Glomerular visceral epithelial cell (primary cell): ENCODE data around the gene ZMYND12.

ENCODE experiments used
- DNase-seq: peaks from one replicate; pipeline ENCODE4 v3.0.0-alpha.2; 2016; ENCODE audit errors: extremely low spot score

ZMYND12 gene

DNA sequence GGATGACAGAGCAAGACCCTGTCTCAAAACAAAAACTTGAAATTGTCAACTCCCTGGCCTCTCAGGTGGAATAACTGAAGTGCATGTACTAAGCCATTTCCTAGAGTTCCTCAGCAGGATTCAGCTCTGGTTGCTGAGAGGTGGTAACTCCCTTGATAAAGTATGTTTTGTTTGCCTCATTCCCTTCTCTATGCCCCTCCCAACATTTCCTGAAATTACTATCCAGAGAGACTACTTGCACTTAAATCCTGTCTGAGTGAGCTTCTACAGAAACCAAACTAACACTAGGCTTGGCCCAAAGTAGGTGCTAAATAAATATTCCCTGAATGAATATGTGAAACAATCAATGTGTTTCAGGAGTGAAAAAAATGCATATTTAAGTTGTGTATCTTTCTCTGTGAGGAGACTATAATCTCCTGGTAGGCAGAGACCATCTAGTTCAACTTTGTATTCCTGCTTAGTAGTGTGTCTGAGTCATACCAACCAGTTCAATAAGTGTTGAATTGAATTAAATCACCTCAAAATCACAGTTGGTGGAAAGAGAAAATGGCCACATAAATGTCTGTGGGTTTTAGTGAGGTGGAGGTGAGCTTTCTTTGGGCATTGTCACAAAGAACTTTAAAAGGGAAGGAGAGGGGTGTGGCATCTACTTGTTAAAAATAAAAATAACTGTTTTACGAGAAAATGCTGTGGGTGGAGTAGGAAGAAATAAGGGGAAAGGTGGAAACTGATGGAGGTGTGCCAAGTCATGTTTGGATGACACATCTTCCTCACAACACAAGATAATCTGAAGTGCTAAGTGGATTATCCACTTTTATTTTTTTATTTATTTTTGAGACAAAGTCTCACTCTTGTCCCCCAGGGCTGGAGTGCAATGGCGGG lies 62.6 kb downstream of the ZMYND12 start:
- DNase-seq, result no peak

DNA sequence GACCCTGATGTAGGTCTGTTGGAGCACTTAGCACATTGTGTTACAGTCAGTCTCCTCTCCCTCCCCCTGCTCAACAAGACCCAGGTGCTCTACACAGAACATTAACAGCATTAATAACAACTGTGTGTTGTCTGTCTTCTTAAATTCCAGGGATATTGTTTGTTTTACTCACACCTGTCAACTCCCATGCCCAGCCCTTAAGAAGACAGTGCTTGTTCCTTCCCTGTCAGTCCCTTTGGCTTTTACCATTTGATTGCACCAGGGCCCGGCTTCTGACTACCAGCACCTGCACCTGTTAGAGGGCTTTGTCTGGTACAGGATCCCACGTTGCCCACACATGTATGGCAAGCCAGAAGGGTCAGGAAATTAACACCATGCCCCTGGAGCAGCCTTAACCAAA lies 63.6 kb downstream of the ZMYND12 start:
- DNase-seq, result no peak

GRCh38 chr1:42386051-42386450 lies 69.8 kb downstream of the ZMYND12 start:
- no peak for DNase-seq

DNA sequence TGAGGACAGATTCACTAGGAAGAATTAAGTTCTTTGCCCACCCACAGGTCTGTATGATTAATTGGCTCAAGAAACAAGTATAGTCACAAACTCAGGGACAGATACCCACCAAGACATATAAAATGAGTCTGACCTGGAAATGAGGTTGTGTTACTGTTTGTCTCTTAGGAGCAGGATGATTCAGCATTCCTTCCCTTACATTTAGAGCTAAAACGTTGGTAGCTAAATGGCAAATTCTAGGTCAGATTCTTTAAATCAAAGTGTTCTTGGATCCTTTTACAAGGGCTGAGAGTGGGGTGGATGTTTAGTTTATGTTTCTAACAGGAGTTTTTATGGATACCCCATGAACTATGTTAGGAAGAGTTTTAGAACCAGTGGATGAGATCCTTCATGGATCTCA lies 70.5 kb downstream of the ZMYND12 start:
- DNase-seq, result no peak

DNA sequence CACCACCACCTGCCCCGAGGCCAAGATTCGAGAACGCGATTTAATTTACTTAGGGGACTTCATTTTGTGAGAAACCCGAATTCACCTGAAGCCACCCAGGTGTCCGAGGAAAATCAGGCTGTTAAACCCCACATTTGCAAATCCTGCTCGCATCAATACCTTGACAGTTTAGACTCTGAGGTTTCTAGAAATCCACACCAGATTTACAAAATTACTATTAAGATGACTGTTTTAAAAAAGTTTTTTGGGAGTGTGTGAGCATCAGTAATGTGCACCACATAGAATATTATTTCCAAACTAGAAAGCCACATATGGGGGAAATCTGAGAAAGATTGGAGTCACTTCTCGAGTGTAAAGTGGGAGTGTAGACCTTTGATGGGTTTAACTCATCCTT lies 74.5 kb downstream of the ZMYND12 start:
- no peak for DNase-seq

DNA sequence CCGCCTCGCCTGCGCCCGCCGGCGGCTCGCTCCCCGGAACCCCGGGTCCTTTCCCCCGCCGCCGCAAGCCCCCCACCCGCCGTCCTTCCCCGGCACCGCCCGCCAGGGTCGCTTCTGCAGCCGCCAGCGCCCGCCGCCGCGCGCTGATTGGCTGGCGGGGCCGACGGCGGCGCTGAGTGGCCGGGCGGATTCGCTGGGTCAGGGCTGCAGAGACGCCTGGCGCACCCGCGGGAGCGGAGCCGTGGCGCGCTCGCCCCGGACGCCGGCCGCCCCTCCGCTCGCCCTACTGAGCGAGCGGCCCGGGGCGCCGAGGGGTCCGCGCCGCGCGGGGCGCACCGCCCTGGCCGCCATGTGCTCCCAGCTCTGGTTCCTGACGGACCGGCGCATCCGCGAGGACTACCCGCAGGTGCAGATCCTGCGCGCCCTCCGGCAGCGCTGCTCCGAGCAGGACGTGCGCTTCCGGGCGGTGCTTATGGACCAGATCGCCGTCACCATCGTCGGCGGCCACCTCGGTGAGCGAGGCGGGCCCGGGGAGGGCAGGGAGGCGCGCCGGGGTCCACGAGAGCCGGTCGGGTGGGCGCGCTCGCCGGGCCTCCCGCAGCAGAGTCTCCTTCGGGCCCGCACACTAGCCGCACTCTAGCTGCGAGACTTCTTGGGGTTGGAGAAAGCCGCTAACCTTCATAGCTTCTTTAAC lies 75.1 kb downstream of the ZMYND12 start, which contains the start of gene RIMKLA:
Gene RIMKLA, plus strand, starts transcription at position 207 of the 694 bp plus-strand sequence. Its CDS starts 143 bp downstream, at position 350.
- DNase-seq, result peak; percentile 54
